Spleen (tissue), 7 donors: Measurements from ENCODE around the gene DCTPP1.

Experiments used
- CTCF ChIP-seq, 11 experiments: fragments of 200-600 bp in 7 of 11; fragments of 450-650 bp in 4 of 11; sonication (generic) in 4 of 11; IDR thresholded peaks in 8 of 11; conservative IDR thresholded peaks in 3 of 11; 1 replicate in 7 of 11; 2 replicates in 4 of 11; pipeline versions ENCODE4 v1.4.0 to v1.8.0; 2016 to 2021; ENCODE audit warnings: antibody characterized with exemption in 11 of 11, inconsistent platforms in 4 of 11, mild to moderate bottlenecking in 1 of 11
- POLR2A ChIP-seq, 3 donors: fragments of 450-650 bp; IDR thresholded peaks; one replicate each; pipeline ENCODE4 v1.5.1; 2017; ENCODE audit warnings: antibody characterized with exemption in 3 of 3, mild to moderate bottlenecking in 1 of 3
- POLR2AphosphoS5 ChIP-seq, 3 donors: sonication (generic); formaldehyde crosslinking; IDR thresholded peaks; one replicate each; pipeline ENCODE4 v1.5.1; 2017; ENCODE audit warnings: antibody characterized with exemption in 3 of 3
- donor health status: DM: no; HTN: no; CAD: no; lungs with moderate emphysema.
- donor health status: DM: no; HTN: no; CAD: no.
- donor health status: DM: no; HTN: no; CAD: no.

GRCh38 chr16:30398661-30399434 is 31.0 kb downstream of the DCTPP1 start:
- TF ChIP-seq CTCF (IDR thresholded peaks at IDR 0.05 in 8 of 11, conservative IDR thresholded peaks at IDR 0.05 in 3 of 11), result no peak
- no peak for TF ChIP-seq POLR2AphosphoS5 (IDR thresholded peaks at IDR 0.05)
- no peak for TF ChIP-seq POLR2A (IDR thresholded peaks at IDR 0.05)
